Activated CD4-positive, alpha-beta memory T cell treated with anti-CD3 and anti-CD28 coated beads for 36 hours (primary cell): ENCODE data around the gene CYYR1. TPM values are rescaled to one million over a fixed set of nuclear protein-coding genes. Genes with fewer than 3 reads are reported as not detected.

Experiments
- CTCF ChIA-PET: fragments of 350-600 bp; sonication (Branson Sonifier 250); formaldehyde crosslinking; loops from one replicate; lab custom pipeline; 2021; ENCODE audit warnings: antibody characterized with exemption, inconsistent platforms; lab: Charles Lee
- POLR2A ChIA-PET: fragments of 350-600 bp; sonication (Branson Sonifier 250); formaldehyde crosslinking; loops from one replicate; lab custom pipeline; 2021; ENCODE audit warnings: antibody characterized with exemption; lab: Charles Lee
- DNase-seq: peaks from one replicate; pipeline ENCODE4 v3.0.0-alpha.2; 2020
- H3K27ac Mint-ChIP-seq: one replicate; pipeline ENCODE4 v1.8.0; 2021; ENCODE audit warnings: mixed read lengths
- H3K27me3 Mint-ChIP-seq: one replicate; pipeline ENCODE4 v1.8.0; 2021; ENCODE audit warnings: mixed read lengths
- H3K36me3 Mint-ChIP-seq: one replicate; pipeline ENCODE4 v1.8.0; 2021; ENCODE audit warnings: mixed read lengths
- H3K4me1 Mint-ChIP-seq: one replicate; pipeline ENCODE4 v1.8.0; 2021; ENCODE audit warnings: low read depth, mixed read lengths
- H3K4me3 Mint-ChIP-seq: one replicate; pipeline ENCODE4 v1.8.0; 2021; ENCODE audit warnings: mild to moderate bottlenecking, mixed read lengths
- H3K9me3 Mint-ChIP-seq: one replicate; pipeline ENCODE4 v1.8.0; 2021; ENCODE audit warnings: mixed read lengths
- intact Hi-C: fragments of 100-400 bp; cut with micrococcal nuclease; formaldehyde crosslinking; loops from one replicate; pipeline ENCODE4 v1.15.1; 2023
- total RNA-seq, 2 experiments: library from RNA; stranded (reverse); gene quantifications; one replicate each; pipeline ENCODE4 v1.2.3, GENCODE V29; 2021

Gene CYYR1
- total RNA-seq, 2 experiments from 2014 or later: not detected

- Mint-ChIP-seq H3K4me3 (no peak overlapping the region), H3K4me1 (no peaks in the 10 kb centered on the region), H3K27ac (no peak overlapping the region), H3K9me3 (no peaks in the 10 kb centered on the region), H3K36me3 (no peaks in the 10 kb centered on the region), H3K27me3 (no peaks in the 10 kb centered on the region)
- ChIA-PET CTCF (no interaction called here), POLR2A (no interaction called here)
- intact Hi-C loops: no loop called here
- DNase-seq: no peak
Observed at GRCh38 chr21:26546446-26547097, 26.5 kb downstream of the CYYR1 start.

DNA sequence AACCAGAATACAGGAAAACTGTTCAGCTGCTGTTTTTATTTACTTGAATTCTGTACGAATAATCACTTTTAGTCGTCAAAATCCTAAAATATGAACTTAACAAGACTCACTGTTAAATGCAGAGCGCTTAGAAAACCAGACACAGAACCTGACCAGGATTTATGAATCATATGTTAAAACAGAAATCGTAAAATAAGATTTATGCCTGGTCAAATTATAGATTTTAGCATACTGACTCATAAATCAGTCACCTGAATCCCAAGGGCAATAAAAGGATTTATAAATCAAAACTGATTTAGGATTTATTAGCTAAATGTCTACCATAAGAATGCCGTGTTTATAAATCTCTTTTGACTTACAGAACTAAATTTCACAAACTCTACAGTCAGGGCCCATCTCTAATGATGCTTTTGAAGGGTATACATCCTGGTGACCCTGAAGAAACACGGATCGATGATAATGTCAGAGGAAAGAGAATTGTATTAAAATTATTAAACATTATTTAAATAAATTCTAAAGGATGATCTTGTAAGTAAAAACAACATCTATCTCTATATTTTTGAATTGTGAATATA, 28.8 kb downstream of the CYYR1 start:
- Mint-ChIP-seq H3K4me3 (no peak overlapping the region), H3K9me3 (no peaks in the 10 kb centered on the region), H3K4me1 (no peaks in the 10 kb centered on the region), H3K27me3 (no peaks in the 10 kb centered on the region), H3K27ac (no peak overlapping the region), H3K36me3 (no peaks in the 10 kb centered on the region)
- intact Hi-C loops: no loop called here
- ChIA-PET POLR2A (no interaction called here), CTCF (no interaction called here)
- DNase-seq: no peak

- intact Hi-C loops: no loop called here
- POLR2A ChIA-PET: no interaction called here
- no peaks in the 10 kb centered on the region for H3K27me3 Mint-ChIP-seq
- H3K36me3 Mint-ChIP-seq: no peaks in the 10 kb centered on the region
- H3K9me3 Mint-ChIP-seq: peaks cover 3% of the 10 kb centered on the region
- H3K4me3 Mint-ChIP-seq: no peak overlapping the region
- no peak overlapping the region for H3K27ac Mint-ChIP-seq
- CTCF ChIA-PET: no interaction called here
- no peak for DNase-seq
- H3K4me1 Mint-ChIP-seq: no peaks in the 10 kb centered on the region
Observed at GRCh38 chr21:26540651-26541050, 32.4 kb downstream of the CYYR1 start.

DNA sequence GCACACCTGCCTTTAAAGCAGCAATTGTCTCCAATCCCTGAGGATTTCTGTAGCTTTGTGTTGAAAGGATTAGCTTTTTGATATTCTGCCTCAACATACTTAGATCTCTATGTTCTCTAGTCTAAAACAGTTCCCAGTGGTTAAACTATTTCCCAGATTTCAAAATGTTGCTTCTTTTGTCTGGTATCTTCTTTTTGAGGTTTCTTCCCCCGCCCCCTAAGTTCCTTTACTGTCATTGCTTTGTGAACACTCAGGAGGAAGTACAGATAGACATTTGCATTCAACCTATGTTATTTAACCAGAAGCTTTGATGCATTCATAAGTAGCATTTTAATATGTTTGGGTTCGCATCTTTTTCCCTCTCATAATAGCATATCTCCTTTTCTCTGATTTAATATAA, 33.5 kb downstream of the CYYR1 start:
- Mint-ChIP-seq H3K36me3 (no peaks in the 10 kb centered on the region), H3K27me3 (no peaks in the 10 kb centered on the region), H3K4me1 (no peaks in the 10 kb centered on the region), H3K27ac (no peak overlapping the region), H3K9me3 (peaks cover 4% of the 10 kb centered on the region), H3K4me3 (no peak overlapping the region)
- ChIA-PET CTCF (no interaction called here), POLR2A (no interaction called here)
- no peak for DNase-seq
- intact Hi-C loops: no loop called here

DNA sequence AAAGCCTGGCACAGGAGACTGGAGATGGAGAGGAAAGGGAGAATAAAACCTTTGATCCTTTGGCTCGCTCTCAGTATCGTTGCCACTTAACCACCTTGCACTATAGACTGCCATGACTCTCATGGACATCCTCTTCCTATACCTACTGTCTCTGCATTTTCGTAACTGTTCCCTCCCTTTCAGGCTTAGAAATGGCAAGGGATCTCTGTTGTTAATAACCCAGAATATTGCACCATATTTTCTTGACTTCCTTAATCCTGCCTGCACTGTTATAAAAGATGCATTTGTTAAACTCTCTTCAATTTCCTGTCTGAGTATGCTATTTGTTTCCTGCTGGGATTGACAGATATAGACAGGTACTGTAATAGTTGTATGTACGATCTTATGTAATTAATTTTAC, 38.6 kb downstream of the CYYR1 start:
- no peak overlapping the region for H3K27ac Mint-ChIP-seq
- H3K9me3 Mint-ChIP-seq: peaks cover 4% of the 10 kb centered on the region
- intact Hi-C loops: no loop called here
- DNase-seq: no peak
- H3K4me1 Mint-ChIP-seq: no peaks in the 10 kb centered on the region
- H3K27me3 Mint-ChIP-seq: peaks cover 1% of the 10 kb centered on the region
- no peak overlapping the region for H3K4me3 Mint-ChIP-seq
- CTCF ChIA-PET: no interaction called here
- no peaks in the 10 kb centered on the region for H3K36me3 Mint-ChIP-seq
- POLR2A ChIA-PET: no interaction called here

DNA sequence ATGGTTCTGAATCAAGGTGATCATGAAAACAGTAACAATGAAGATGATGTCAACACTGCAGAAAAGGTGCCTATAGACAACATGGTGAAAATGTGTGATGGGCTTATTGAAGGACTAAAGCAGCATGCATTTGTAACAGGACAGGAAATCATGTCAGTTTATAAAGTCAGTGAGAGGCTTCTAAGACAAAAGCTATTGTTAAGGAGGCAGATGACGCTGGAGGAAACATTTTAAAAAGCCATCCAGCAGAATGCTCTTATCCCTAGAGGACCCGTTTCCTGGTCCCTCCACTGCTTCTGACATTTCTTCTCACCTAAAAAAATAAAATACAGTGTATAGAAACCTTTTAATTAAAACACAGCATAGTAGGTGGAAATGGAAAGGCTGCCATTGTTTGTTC, 40.9 kb downstream of the CYYR1 start:
- DNase-seq: no peak
- no peaks in the 10 kb centered on the region for H3K36me3 Mint-ChIP-seq
- peaks cover 4% of the 10 kb centered on the region for H3K9me3 Mint-ChIP-seq

GRCh38 chr21:26529526-26529925, 43.6 kb downstream of the CYYR1 start:
- Mint-ChIP-seq H3K27ac (no peak overlapping the region), H3K4me1 (no peaks in the 10 kb centered on the region), H3K9me3 (no peaks in the 10 kb centered on the region), H3K36me3 (no peaks in the 10 kb centered on the region), H3K27me3 (peaks cover 1% of the 10 kb centered on the region), H3K4me3 (no peak overlapping the region)
- intact Hi-C loops: no loop called here
- ChIA-PET POLR2A (no interaction called here), CTCF (no interaction called here)
- no peak for DNase-seq

More for the DNA sequence above, 40.9 kb downstream of the CYYR1 start:
- POLR2A ChIA-PET: no interaction called here
- no peak overlapping the region for H3K4me3 Mint-ChIP-seq
- CTCF ChIA-PET: no interaction called here
- intact Hi-C loops: no loop called here
- H3K27ac Mint-ChIP-seq: no peak overlapping the region
- H3K4me1 Mint-ChIP-seq: no peaks in the 10 kb centered on the region
- H3K27me3 Mint-ChIP-seq: peaks cover 1% of the 10 kb centered on the region

DNA sequence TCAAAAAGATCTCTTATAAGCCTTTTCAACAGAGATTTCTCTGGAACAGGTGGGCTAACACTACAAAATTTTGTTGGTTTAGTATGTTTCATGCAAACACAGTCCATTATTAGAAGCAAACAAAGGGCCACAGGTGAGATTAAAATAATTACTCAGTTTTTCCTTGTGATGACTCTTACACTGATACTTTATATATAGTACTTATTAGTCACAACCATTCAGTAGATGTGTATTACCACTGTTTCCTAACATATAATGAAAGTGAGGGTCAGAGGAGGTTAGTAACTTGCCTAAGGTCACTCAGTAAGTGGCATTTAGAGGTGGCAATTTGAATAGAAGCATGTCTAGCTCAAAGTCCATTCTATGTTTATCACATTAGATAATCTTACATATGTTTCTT, 44.2 kb downstream of the CYYR1 start:
- no peak overlapping the region for H3K27ac Mint-ChIP-seq
- peaks cover 1% of the 10 kb centered on the region for H3K27me3 Mint-ChIP-seq
- POLR2A ChIA-PET: no interaction called here
- intact Hi-C loops: no loop called here
- H3K36me3 Mint-ChIP-seq: no peaks in the 10 kb centered on the region
- no peaks in the 10 kb centered on the region for H3K9me3 Mint-ChIP-seq
- no peak overlapping the region for H3K4me3 Mint-ChIP-seq
- CTCF ChIA-PET: no interaction called here
- DNase-seq: no peak
- H3K4me1 Mint-ChIP-seq: no peaks in the 10 kb centered on the region

- H3K9me3 Mint-ChIP-seq: peaks cover 10% of the 10 kb centered on the region
- DNase-seq: no peak
- CTCF ChIA-PET: no interaction called here
- H3K4me1 Mint-ChIP-seq: no peaks in the 10 kb centered on the region
- POLR2A ChIA-PET: no interaction called here
- intact Hi-C loops: no loop called here
- no peaks in the 10 kb centered on the region for H3K36me3 Mint-ChIP-seq
- no peak overlapping the region for H3K27ac Mint-ChIP-seq
- no peak overlapping the region for H3K4me3 Mint-ChIP-seq
- H3K27me3 Mint-ChIP-seq: no peaks in the 10 kb centered on the region
Observed at GRCh38 chr21:26522704-26523103, 50.4 kb downstream of the CYYR1 start.

- no peaks in the 10 kb centered on the region for H3K36me3 Mint-ChIP-seq
- ChIA-PET POLR2A (no interaction called here), CTCF (no interaction called here)
- no peak overlapping the region for H3K4me3 Mint-ChIP-seq
- H3K9me3 Mint-ChIP-seq: peaks cover 10% of the 10 kb centered on the region
- no peak overlapping the region for H3K27ac Mint-ChIP-seq
- intact Hi-C loops: no loop called here
- H3K27me3 Mint-ChIP-seq: no peaks in the 10 kb centered on the region
- no peak for DNase-seq
- no peaks in the 10 kb centered on the region for H3K4me1 Mint-ChIP-seq
Observed at GRCh38 chr21:26519142-26519541, 53.9 kb downstream of the CYYR1 start.

DNA sequence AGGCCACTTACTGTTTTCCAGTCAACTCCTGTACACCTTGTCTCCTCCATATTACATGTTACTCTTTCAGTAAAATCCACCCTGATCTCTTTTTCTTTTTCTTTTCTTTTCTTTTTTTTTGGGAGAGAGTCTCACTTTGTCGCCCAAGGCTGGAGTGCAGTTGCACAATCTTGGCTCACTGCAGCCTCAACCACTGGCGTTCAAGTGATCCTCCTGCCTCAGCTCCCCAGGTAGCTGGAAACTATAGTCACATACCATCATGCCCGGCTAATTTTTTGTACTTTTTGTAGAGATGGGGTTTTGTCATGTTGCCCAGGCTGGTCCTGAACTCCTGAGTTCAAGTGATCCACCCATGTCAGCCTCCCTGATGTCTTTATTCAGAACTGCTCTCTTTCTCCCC, 57.8 kb downstream of the CYYR1 start:
- CTCF ChIA-PET: no interaction called here

GRCh38 chr21:26513212-26513611, 59.9 kb downstream of the CYYR1 start:
- ChIA-PET CTCF (no interaction called here), POLR2A (no interaction called here)
- no peaks in the 10 kb centered on the region for H3K36me3 Mint-ChIP-seq
- no peak overlapping the region for H3K27ac Mint-ChIP-seq
- DNase-seq: no peak
- peaks cover 4% of the 10 kb centered on the region for H3K9me3 Mint-ChIP-seq
- H3K4me1 Mint-ChIP-seq: no peaks in the 10 kb centered on the region
- no peak overlapping the region for H3K4me3 Mint-ChIP-seq
- no peaks in the 10 kb centered on the region for H3K27me3 Mint-ChIP-seq
- intact Hi-C loops: no loop called here

More for the DNA sequence above, 57.8 kb downstream of the CYYR1 start:
- no peaks in the 10 kb centered on the region for H3K4me1 Mint-ChIP-seq
- peaks cover 9% of the 10 kb centered on the region for H3K9me3 Mint-ChIP-seq
- H3K4me3 Mint-ChIP-seq: no peak overlapping the region
- no peaks in the 10 kb centered on the region for H3K27me3 Mint-ChIP-seq
- POLR2A ChIA-PET: no interaction called here
- intact Hi-C loops: no loop called here
- DNase-seq: no peak
- no peaks in the 10 kb centered on the region for H3K36me3 Mint-ChIP-seq
- no peak overlapping the region for H3K27ac Mint-ChIP-seq

- Mint-ChIP-seq H3K27ac (no peak overlapping the region), H3K9me3 (no peaks in the 10 kb centered on the region), H3K36me3 (no peaks in the 10 kb centered on the region), H3K27me3 (no peaks in the 10 kb centered on the region), H3K4me3 (no peak overlapping the region), H3K4me1 (no peaks in the 10 kb centered on the region)
- CTCF ChIA-PET: no interaction called here
- DNase-seq: no peak
- intact Hi-C loops: no loop called here
- POLR2A ChIA-PET: no interaction called here
Observed at GRCh38 chr21:26512664-26513063, 60.4 kb downstream of the CYYR1 start.
